Breast epithelium (tissue), 3 donors: Measurements from ENCODE around the gene STXBP6.

Experiments used
- CTCF ChIP-seq, 3 donors: fragments of 450-650 bp; IDR thresholded peaks; one replicate each; pipeline ENCODE4 v1.5.1; 2016 to 2017; ENCODE audit warnings: antibody characterized with exemption in 3 of 3, mild to moderate bottlenecking in 3 of 3, moderate library complexity in 3 of 3
- POLR2A ChIP-seq: fragments of 450-650 bp; IDR thresholded peaks from one replicate; pipeline ENCODE4 v1.6.1; 2016; ENCODE audit warnings: antibody characterized with exemption, mild to moderate bottlenecking, moderate library complexity
- POLR2AphosphoS5 ChIP-seq, 3 donors: sonication (generic); formaldehyde crosslinking; IDR thresholded peaks; one replicate each; pipeline ENCODE4 v1.6.1; 2017; ENCODE audit warnings: antibody characterized with exemption in 3 of 3

- TF ChIP-seq CTCF (IDR thresholded peaks at IDR 0.05): no peak
- no peak for TF ChIP-seq POLR2AphosphoS5 (IDR thresholded peaks at IDR 0.05)
- no peak for TF ChIP-seq POLR2A
Observed at GRCh38 chr14:24876996-24877395, 173.0 kb downstream of the STXBP6 start.
